Liver (tissue), 3 donors: Measurements from ENCODE around the gene SLC17A9.

Source experiments
- EGR1 ChIP-seq, 2 donors: IDR thresholded peaks; 2 replicates each; pipeline ENCODE4 v1.6.1; 2016 to 2018; ENCODE audit warnings: antibody characterized with exemption in 2 of 2, low read depth in 2 of 2
- GABPA ChIP-seq, 2 donors: IDR thresholded peaks in 1 of 2; conservative IDR thresholded peaks in 1 of 2; 2 replicates each; pipeline ENCODE4 v1.6.1; 2016; ENCODE audit warnings: antibody characterized with exemption in 2 of 2, mild to moderate bottlenecking in 1 of 2, moderate library complexity in 1 of 2
- TF ChIP-seq, protein P1 (sequence below): fragments of 150-350 bp; IDR thresholded peaks from 2 replicates; pipeline ENCODE4 v1.5.1; 2017; ENCODE audit warnings: improper control_type of control experiment, low read depth, low read length; ENCODE audit not compliant: missing input control
- donor health status: healthy.
- donor health status: healthy.

DNA sequence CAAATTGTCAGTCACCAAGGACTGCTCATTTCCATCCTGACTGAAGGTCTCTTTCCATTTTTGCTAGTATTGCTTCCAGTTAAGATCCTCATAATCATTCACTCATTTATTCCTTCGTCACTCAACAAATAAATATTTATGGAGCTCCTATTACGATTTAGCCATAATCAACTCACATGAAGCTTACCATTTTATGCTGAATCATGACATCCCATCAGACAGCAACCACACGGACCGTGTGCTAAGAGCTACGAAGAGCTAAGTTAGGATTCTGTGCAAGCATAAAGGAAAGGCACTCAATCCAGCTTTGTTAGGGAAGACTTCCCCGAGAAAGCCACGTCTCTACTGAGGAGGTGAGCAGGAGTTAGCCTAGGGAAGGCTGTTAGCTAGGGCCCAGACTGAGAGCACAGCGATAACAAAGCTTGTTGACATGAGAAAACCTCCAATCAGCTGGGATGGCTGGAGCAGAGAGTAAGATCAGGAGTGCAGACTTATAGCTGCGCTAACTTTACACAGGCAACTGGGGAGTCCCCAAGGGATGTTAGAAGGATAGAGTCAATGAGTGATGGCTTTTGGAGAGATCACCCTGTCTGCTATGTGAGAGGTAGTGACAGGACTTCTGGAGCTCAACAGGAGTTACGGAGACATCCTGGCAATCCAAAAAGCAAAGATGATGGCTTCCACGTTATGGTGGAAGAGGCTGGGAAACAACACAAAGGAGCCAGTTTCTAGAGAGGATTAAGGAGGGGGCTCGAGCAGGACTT lies 17.1 kb upstream of the SLC17A9 start:
- TF ChIP-seq, protein P1, sequence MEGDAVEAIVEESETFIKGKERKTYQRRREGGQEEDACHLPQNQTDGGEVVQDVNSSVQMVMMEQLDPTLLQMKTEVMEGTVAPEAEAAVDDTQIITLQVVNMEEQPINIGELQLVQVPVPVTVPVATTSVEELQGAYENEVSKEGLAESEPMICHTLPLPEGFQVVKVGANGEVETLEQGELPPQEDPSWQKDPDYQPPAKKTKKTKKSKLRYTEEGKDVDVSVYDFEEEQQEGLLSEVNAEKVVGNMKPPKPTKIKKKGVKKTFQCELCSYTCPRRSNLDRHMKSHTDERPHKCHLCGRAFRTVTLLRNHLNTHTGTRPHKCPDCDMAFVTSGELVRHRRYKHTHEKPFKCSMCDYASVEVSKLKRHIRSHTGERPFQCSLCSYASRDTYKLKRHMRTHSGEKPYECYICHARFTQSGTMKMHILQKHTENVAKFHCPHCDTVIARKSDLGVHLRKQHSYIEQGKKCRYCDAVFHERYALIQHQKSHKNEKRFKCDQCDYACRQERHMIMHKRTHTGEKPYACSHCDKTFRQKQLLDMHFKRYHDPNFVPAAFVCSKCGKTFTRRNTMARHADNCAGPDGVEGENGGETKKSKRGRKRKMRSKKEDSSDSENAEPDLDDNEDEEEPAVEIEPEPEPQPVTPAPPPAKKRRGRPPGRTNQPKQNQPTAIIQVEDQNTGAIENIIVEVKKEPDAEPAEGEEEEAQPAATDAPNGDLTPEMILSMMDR, result no peak
- TF ChIP-seq EGR1 (IDR thresholded peaks at IDR 0.05; ENCODE audit: low read depth in 2 of 2) (no peak), GABPA (IDR thresholded peaks at IDR 0.05 in 1 of 2, conservative IDR thresholded peaks at IDR 0.05 in 1 of 2) (no peak)
